Esophagus squamous epithelium (tissue), 4 donors: ENCODE data around the gene RPGRIP1L.

Experiments used
- POLR2A ChIP-seq, 4 donors: fragments of 450-650 bp; IDR thresholded peaks; one replicate each; pipeline ENCODE4 v1.6.1; 2017; ENCODE audit warnings: antibody characterized with exemption in 4 of 4, mild to moderate bottlenecking in 4 of 4, moderate library complexity in 3 of 4
- TF ChIP-seq, protein P1 (sequence below), 6 experiments: fragments of 450-650 bp in 4 of 6; fragments of 200-600 bp in 2 of 6; sonication (generic) in 2 of 6; IDR thresholded peaks; one replicate each; pipeline ENCODE4 v1.5.1; 2016 to 2019; ENCODE audit warnings: antibody characterized with exemption in 6 of 6, mild to moderate bottlenecking in 4 of 6, moderate library complexity in 4 of 6

DNA sequence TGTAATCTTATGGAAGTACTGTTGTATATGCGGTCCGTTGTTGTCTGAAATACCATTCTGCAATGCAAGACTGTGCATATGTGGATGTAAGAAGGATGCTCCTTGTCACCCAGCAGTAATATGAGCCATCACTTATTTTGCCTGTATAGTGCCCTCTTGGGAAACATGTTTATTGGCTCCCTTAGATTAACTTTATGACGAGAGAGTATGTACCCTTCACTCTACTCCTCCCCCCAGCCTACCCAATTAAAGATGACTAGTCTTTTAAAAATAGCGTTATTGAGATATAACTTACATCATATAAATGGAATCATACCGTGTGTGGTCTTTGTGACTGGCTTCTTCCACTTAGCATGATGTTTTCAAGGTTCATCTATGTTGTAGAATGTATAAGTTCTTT is 33.9 kb upstream of the RPGRIP1L start:
- TF ChIP-seq POLR2A (IDR thresholded peaks at IDR 0.05) = no peak
- TF ChIP-seq, protein P1, sequence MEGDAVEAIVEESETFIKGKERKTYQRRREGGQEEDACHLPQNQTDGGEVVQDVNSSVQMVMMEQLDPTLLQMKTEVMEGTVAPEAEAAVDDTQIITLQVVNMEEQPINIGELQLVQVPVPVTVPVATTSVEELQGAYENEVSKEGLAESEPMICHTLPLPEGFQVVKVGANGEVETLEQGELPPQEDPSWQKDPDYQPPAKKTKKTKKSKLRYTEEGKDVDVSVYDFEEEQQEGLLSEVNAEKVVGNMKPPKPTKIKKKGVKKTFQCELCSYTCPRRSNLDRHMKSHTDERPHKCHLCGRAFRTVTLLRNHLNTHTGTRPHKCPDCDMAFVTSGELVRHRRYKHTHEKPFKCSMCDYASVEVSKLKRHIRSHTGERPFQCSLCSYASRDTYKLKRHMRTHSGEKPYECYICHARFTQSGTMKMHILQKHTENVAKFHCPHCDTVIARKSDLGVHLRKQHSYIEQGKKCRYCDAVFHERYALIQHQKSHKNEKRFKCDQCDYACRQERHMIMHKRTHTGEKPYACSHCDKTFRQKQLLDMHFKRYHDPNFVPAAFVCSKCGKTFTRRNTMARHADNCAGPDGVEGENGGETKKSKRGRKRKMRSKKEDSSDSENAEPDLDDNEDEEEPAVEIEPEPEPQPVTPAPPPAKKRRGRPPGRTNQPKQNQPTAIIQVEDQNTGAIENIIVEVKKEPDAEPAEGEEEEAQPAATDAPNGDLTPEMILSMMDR (IDR thresholded peaks at IDR 0.05) = no peak
